NOMO-1 treated with dmso at 0.1 percent for 144 hours (cell line): ENCODE data around the gene GPR31.
A peak's percentile ranks its signal among the peaks of the same experiment; 100 is the strongest.
"Not testable (repeated sequence)": the region's sequence is repeated elsewhere in the genome, so short reads cannot be mapped to it uniquely, and the experiment has no call there.

Experiments
- DNase-seq: peaks from one replicate; lab custom pipeline; 2025; ENCODE audit not compliant: unreplicated experiment; lab: John Stamatoyannopoulos, UW

Gene GPR31

GRCh38 chr6:167168296-167168695 is 10.5 kb upstream of the GPR31 start:
- DNase-seq: not testable (repeated sequence)

GRCh38 chr6:167167699-167168098 is 9.9 kb upstream of the GPR31 start:
- not testable (repeated sequence) for DNase-seq

GRCh38 chr6:167165858-167166471 is 8.2 kb upstream of the GPR31 start:
- no peak for DNase-seq

- no peak for DNase-seq
These were observed 6.5 kb upstream of the GPR31 start for GRCh38 chr6:167164261-167164660.

GRCh38 chr6:167163476-167164011 is 5.8 kb upstream of the GPR31 start:
- DNase-seq: no peak

GRCh38 chr6:167162591-167162990 is 4.8 kb upstream of the GPR31 start:
- no peak for DNase-seq

- no peak for DNase-seq
These were observed 4.2 kb upstream of the GPR31 start for GRCh38 chr6:167161851-167162467.

- no peak for DNase-seq
These were observed 366 bp downstream of the GPR31 start for GRCh38 chr6:167157414-167157813.

GRCh38 chr6:167154895-167155294 is 2.9 kb downstream of the GPR31 start:
- no peak for DNase-seq

- no peak for DNase-seq
These were observed 3.5 kb downstream of the GPR31 start for GRCh38 chr6:167154291-167154690.

- peak; percentile 80 for DNase-seq
These were observed 4.2 kb downstream of the GPR31 start for GRCh38 chr6:167153521-167153959.

GRCh38 chr6:167152862-167153261 is 4.9 kb downstream of the GPR31 start:
- peak; percentile 19 for DNase-seq

GRCh38 chr6:167151648-167152047 is 6.1 kb downstream of the GPR31 start:
- DNase-seq: no peak

GRCh38 chr6:167150941-167151549 is 6.7 kb downstream of the GPR31 start:
- no peak for DNase-seq

GRCh38 chr6:167148997-167149396 is 8.8 kb downstream of the GPR31 start:
- no peak for DNase-seq

GRCh38 chr6:167148021-167148420 is 9.8 kb downstream of the GPR31 start:
- no peak for DNase-seq

- DNase-seq: no peak
These were observed 10.8 kb downstream of the GPR31 start for GRCh38 chr6:167146977-167147376.

GRCh38 chr6:167146135-167146534 is 11.6 kb downstream of the GPR31 start:
- no peak for DNase-seq

GRCh38 chr6:167145461-167145860 is 12.3 kb downstream of the GPR31 start:
- no peak for DNase-seq

GRCh38 chr6:167143041-167143440 is 14.7 kb downstream of the GPR31 start:
- DNase-seq: no peak

GRCh38 chr6:167142433-167142761 is 15.4 kb downstream of the GPR31 start:
- no peak for DNase-seq

- no peak for DNase-seq
These were observed 15.9 kb downstream of the GPR31 start for GRCh38 chr6:167141667-167142432.
